Suprapubic skin (tissue), 4 donors: ENCODE measurements around the gene DPY30.

ENCODE experiments used
- EP300 ChIP-seq: sonication (generic); formaldehyde crosslinking; IDR thresholded peaks from one replicate; pipeline ENCODE4 v1.6.1; 2017; ENCODE audit warnings: antibody characterized with exemption
- POLR2A ChIP-seq, 2 donors: fragments of 450-650 bp; IDR thresholded peaks; one replicate each; pipeline ENCODE4 v1.6.1; 2017; ENCODE audit warnings: antibody characterized with exemption in 2 of 2, mild to moderate bottlenecking in 2 of 2, moderate library complexity in 2 of 2
- POLR2AphosphoS5 ChIP-seq, 3 donors: sonication (generic); formaldehyde crosslinking; IDR thresholded peaks; one replicate each; pipeline ENCODE4 v1.6.1; 2017; ENCODE audit warnings: antibody characterized with exemption in 3 of 3
- TF ChIP-seq, protein P1 (sequence below), 2 donors: fragments of 200-600 bp in 1 of 2; fragments of 450-650 bp in 1 of 2; sonication (generic) in 1 of 2; IDR thresholded peaks; one replicate each; pipeline ENCODE4 v1.5.1; 2016 to 2019; ENCODE audit warnings: antibody characterized with exemption in 2 of 2, mild to moderate bottlenecking in 1 of 2, moderate library complexity in 1 of 2

GRCh38 chr2:31992934-31993333 lies 46.7 kb downstream of the DPY30 start:
- TF ChIP-seq POLR2A (IDR thresholded peaks at IDR 0.05): no peak
- TF ChIP-seq EP300: no peak
- TF ChIP-seq, protein P1, sequence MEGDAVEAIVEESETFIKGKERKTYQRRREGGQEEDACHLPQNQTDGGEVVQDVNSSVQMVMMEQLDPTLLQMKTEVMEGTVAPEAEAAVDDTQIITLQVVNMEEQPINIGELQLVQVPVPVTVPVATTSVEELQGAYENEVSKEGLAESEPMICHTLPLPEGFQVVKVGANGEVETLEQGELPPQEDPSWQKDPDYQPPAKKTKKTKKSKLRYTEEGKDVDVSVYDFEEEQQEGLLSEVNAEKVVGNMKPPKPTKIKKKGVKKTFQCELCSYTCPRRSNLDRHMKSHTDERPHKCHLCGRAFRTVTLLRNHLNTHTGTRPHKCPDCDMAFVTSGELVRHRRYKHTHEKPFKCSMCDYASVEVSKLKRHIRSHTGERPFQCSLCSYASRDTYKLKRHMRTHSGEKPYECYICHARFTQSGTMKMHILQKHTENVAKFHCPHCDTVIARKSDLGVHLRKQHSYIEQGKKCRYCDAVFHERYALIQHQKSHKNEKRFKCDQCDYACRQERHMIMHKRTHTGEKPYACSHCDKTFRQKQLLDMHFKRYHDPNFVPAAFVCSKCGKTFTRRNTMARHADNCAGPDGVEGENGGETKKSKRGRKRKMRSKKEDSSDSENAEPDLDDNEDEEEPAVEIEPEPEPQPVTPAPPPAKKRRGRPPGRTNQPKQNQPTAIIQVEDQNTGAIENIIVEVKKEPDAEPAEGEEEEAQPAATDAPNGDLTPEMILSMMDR (IDR thresholded peaks at IDR 0.05): no peak
- no peak for TF ChIP-seq POLR2AphosphoS5 (IDR thresholded peaks at IDR 0.05)
